AG09309 (cell line): ENCODE measurements around the gene TSSK1B.

Experiments used
- DNase-seq: peaks from one replicate; pipeline ENCODE4 v3.0.0-alpha.2; 2010; ENCODE audit warnings: low read depth
- H3K4me3 ChIP-seq: 2 replicates; pipeline ENCODE4 v1.5.1; 2011; ENCODE audit warnings: mild to moderate bottlenecking, low read depth, low read length, moderate library complexity; ENCODE audit not compliant: control insufficient read depth
- TF ChIP-seq, protein P1 (sequence below): IDR thresholded peaks from 2 replicates; pipeline ENCODE4 v1.5.1; 2011; ENCODE audit warnings: mild to moderate bottlenecking, low read depth, low read length, inconsistent platforms; ENCODE audit not compliant: insufficient read depth, control insufficient read depth; ENCODE audit errors: missing control alignments

Gene TSSK1B

GRCh38 chr5:113451797-113452196 is 17.0 kb upstream of the TSSK1B start:
- DNase-seq, result no peak
- TF ChIP-seq, protein P1, sequence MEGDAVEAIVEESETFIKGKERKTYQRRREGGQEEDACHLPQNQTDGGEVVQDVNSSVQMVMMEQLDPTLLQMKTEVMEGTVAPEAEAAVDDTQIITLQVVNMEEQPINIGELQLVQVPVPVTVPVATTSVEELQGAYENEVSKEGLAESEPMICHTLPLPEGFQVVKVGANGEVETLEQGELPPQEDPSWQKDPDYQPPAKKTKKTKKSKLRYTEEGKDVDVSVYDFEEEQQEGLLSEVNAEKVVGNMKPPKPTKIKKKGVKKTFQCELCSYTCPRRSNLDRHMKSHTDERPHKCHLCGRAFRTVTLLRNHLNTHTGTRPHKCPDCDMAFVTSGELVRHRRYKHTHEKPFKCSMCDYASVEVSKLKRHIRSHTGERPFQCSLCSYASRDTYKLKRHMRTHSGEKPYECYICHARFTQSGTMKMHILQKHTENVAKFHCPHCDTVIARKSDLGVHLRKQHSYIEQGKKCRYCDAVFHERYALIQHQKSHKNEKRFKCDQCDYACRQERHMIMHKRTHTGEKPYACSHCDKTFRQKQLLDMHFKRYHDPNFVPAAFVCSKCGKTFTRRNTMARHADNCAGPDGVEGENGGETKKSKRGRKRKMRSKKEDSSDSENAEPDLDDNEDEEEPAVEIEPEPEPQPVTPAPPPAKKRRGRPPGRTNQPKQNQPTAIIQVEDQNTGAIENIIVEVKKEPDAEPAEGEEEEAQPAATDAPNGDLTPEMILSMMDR, result no peak
- H3K4me3 ChIP-seq, result no peak overlapping the region

DNA sequence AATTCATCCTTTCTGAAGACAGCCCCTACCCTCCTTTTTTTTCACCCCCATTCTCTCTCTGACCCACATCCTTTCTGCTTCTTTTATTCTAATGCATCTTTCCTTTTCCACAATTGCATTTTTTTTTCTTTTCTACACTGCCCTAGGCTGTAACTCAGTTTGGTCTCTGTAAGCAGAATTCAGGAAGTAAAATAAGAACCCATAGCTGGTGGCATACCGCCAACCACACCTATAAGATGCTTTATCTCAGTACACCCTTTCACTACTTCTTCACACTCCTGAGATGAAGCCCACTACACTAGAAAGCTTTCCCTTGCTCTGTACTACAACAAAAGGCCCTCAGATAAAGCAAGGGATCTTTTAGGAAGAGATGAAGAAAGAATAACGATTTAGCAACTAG is 16.1 kb upstream of the TSSK1B start:
- no peak overlapping the region for H3K4me3 ChIP-seq
- no peak for DNase-seq
- TF ChIP-seq, protein P1, result no peak

- DNase-seq, result no peak
- H3K4me3 ChIP-seq, result no peak overlapping the region
- TF ChIP-seq, protein P1, result no peak
Observed at GRCh38 chr5:113450462-113450861, 15.7 kb upstream of the TSSK1B start.

DNA sequence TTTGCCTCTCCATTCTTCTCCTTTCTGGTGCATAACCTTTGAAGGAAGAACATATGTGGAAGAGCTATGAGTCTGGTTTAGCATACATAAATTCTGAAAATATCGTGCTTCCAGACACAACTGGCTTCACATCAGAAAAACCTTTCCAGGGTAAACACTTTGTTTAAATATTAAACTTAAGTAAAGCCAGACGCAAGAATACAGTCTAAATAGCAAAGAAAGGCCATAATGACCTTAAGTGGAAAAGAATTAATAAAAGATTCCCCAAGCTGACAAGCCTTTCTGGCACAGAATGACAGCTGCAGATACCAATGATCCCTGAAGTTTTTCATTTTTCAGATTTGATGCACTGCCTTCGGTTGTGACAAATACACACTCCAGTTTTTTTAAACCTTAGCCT is 13.5 kb upstream of the TSSK1B start:
- no peak overlapping the region for H3K4me3 ChIP-seq
- TF ChIP-seq, protein P1, result no peak
- DNase-seq, result no peak

- H3K4me3 ChIP-seq, result no peak overlapping the region
- DNase-seq, result no peak
- TF ChIP-seq, protein P1, result peak; percentile 36
Observed at GRCh38 chr5:113447498-113448050, 12.8 kb upstream of the TSSK1B start.

GRCh38 chr5:113446358-113446927 is 11.7 kb upstream of the TSSK1B start:
- DNase-seq, result no peak
- TF ChIP-seq, protein P1, result no peak
- no peak overlapping the region for H3K4me3 ChIP-seq
